ENCODE measurements around the gene ROPN1B.

ROPN1B gene

DNA sequence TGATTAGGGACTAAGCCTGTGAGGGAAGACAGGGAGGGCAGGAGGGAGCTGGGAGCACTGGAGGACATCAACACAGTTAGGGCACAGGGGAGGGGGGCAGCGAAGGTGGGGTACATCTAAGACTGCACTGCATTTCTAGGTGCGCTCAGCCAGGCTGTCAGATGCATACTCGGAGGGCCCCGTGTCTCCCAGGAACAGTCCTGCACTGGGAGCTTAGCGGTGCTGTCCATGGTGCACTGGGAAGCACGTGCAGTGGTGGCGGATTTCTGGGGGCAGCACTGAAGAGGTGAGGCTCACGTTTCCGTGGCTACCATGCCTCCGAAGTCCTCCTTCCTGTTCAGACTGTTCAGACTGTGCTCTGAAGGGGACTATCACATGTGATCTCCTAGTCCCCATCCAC is 54.4 kb downstream of the ROPN1B start:
- DNase-seq (no peak), ATAC-seq (replicated peaks) (no peak)
- Mint-ChIP-seq H3K4me1 (peaks cover 5 to 16% of the 10 kb centered on the region in 2 donors), H3K9me3 (peaks cover 8 to 10% of the 10 kb centered on the region in 2 donors), H3K36me3 (peaks cover 53 to 71% of the 10 kb centered on the region in 2 donors), H3K4me3 (no peak overlapping the region), H3K27ac (no peak overlapping the region), H3K27me3 (no peaks in the 10 kb centered on the region)

DNA sequence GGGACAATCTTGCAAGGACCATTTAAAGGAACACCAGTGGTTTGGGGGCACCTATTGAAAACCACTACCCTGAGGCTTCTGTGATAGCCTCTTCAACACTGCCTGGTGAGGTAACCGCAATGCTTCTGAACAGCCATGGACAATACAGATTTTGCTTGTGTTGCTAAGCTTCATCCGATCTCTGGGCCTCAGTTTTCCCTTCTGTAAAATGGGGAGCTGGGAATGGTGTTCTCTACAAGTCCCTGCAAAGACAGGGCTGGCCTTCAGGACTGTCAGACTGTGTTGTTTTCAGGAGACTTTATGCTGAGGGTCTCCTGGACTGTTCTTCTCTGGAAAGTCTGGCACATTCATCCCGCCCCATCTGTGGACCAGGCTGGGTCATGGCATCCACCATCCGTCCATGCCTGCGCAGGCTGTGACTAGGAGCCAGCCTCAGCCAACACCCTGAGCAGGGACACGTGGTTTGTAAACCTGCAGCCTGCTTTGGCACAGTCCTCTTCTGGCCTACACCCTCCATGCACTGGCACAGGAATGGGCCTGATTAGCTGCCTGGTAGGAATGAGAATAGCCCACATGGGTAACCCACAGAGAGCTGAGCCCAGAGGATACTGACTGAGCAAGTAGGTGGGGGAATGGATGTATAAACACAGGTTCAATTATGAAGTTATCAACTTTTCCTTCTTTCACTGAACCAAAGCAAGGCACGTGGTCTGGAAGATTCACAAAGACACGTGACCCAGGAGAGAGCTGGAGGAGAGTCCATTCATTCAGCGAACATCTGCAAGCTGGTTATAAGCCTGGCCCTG is 55.3 kb downstream of the ROPN1B start:
- ATAC-seq (replicated peaks): no peak
- no peak for DNase-seq
- H3K4me3 Mint-ChIP-seq: no peak overlapping the region
- H3K27me3 Mint-ChIP-seq: no peaks in the 10 kb centered on the region
- peaks cover 5 to 16% of the 10 kb centered on the region in 2 donors for H3K4me1 Mint-ChIP-seq
- H3K9me3 Mint-ChIP-seq: peaks cover 8 to 10% of the 10 kb centered on the region in 2 donors
- peaks cover 59 to 71% of the 10 kb centered on the region in 2 donors for H3K36me3 Mint-ChIP-seq
- no peak overlapping the region for H3K27ac Mint-ChIP-seq

DNA sequence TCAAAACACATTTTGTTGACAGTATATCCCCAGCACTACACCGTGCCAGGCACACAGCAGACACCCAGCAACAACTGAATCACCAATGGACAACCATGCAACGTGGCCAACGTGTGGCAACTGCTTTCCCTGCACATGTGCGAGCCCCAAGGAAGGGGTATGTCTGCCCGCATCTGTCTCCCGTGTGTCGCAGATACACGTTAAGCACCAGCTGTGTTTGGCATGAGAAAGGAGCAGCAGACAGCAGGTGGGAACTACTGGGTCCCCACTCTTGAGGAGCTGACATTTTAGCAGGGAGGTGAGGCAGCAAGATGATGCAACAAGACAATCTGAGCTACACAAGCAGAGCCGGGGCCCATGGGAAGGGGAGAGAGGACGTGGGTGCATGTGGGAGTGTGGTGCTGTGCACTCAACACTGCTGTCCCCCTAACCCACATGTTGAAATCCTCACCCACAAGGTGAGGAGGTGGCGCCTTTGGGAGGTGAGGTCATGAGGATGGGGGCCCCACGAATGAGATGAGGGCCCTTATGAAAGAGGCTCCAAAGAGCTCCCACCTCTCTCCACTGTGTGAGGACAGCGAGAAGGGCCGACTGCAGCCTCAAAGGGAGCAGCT is 56.2 kb downstream of the ROPN1B start:
- H3K9me3 Mint-ChIP-seq: peaks cover 10 to 12% of the 10 kb centered on the region in 2 donors
- H3K27me3 Mint-ChIP-seq: no peaks in the 10 kb centered on the region
- no peak overlapping the region for H3K4me3 Mint-ChIP-seq
- peaks cover 61 to 73% of the 10 kb centered on the region in 2 donors for H3K36me3 Mint-ChIP-seq
- no peak overlapping the region for H3K27ac Mint-ChIP-seq
- DNase-seq: no peak
- no peak for ATAC-seq (replicated peaks)
- H3K4me1 Mint-ChIP-seq: peaks cover 5 to 16% of the 10 kb centered on the region in 2 donors

DNA sequence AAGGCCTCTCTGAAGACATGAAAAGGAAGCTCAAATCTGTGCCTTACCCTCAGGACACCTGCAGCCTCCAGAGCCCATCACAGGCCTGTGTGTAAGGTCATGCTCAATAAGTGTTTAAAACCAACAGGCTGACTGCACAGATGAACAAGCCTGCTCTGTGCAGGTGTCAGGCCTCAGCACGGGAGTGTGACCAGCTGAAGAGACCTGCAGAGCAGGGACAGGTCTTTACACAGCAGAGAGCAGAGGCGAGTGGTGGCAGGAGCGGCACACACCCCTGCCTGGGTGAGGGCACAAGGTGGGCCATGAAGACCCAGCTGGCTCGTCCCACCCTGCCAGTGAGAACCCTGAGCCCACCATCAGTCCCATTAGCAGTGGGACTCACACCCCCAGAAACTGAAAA is 56.9 kb downstream of the ROPN1B start:
- H3K27ac Mint-ChIP-seq: no peak overlapping the region
- peak in 1 of 2 donors; percentile 46 for ATAC-seq (replicated peaks)
- H3K36me3 Mint-ChIP-seq: peaks cover 56 to 74% of the 10 kb centered on the region in 2 donors

DNA sequence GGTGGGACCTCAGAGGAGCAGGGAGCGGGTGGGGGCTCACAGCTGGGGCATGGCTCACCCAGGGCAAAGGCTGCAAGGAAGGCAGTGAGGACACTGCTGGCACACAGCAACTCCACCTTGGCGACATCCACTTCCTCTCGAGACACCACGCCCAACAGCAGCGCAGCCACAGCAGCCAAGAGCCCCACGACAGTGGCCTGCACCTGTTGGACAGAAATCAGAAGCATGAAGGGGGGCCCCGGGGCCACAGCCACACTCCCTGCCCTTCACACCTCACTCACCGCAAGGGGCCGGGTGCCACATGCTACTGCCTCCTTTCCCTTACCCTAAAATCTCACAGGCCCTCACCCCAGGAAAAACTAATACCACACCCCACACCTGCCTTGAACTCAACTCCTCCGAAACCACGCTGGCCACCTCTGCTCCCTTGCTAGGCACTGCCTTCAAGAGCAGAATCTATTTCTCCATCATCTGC is 57.3 kb downstream of the ROPN1B start:
- H3K27ac Mint-ChIP-seq: no peak overlapping the region
- H3K27me3 Mint-ChIP-seq: no peaks in the 10 kb centered on the region
- ATAC-seq (replicated peaks) (no peak), DNase-seq (no peak)
- peaks cover 5 to 16% of the 10 kb centered on the region in 2 donors for H3K4me1 Mint-ChIP-seq
- H3K4me3 Mint-ChIP-seq: no peak overlapping the region
- peaks cover 10 to 12% of the 10 kb centered on the region in 2 donors for H3K9me3 Mint-ChIP-seq
- peaks cover 53 to 71% of the 10 kb centered on the region in 2 donors for H3K36me3 Mint-ChIP-seq

More for the DNA sequence above, 56.9 kb downstream of the ROPN1B start:
- Mint-ChIP-seq H3K4me3 (no peak overlapping the region), H3K9me3 (peaks cover 10 to 12% of the 10 kb centered on the region in 2 donors), H3K27me3 (no peaks in the 10 kb centered on the region), H3K4me1 (peaks cover 5 to 16% of the 10 kb centered on the region in 2 donors)
- no peak for DNase-seq

DNA sequence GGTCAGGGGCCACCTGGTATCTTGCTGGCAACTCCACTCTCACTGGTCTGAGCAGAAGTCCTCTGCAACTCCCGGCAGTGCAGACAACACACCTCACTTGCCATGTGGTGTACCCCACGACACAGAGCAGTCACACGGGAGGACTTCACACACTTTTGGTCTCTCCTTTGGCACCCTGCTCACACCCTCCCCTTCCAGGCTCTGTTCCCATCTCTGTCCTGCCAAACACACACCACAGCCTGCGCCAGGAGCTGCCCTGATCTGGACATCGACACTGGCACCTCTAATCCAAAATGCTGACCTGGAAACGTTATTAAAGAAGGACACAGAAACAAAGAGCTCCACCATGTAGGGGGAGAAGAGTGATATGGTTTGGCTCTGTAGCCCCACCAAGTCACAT is 57.8 kb downstream of the ROPN1B start:
- DNase-seq (no peak), ATAC-seq (replicated peaks) (no peak)
- Mint-ChIP-seq H3K36me3 (peaks cover 56 to 73% of the 10 kb centered on the region in 2 donors), H3K9me3 (peaks cover 10 to 12% of the 10 kb centered on the region in 2 donors), H3K4me1 (peaks cover 6 to 16% of the 10 kb centered on the region in 2 donors), H3K4me3 (no peak overlapping the region), H3K27me3 (no peaks in the 10 kb centered on the region), H3K27ac (no peak overlapping the region)

DNA sequence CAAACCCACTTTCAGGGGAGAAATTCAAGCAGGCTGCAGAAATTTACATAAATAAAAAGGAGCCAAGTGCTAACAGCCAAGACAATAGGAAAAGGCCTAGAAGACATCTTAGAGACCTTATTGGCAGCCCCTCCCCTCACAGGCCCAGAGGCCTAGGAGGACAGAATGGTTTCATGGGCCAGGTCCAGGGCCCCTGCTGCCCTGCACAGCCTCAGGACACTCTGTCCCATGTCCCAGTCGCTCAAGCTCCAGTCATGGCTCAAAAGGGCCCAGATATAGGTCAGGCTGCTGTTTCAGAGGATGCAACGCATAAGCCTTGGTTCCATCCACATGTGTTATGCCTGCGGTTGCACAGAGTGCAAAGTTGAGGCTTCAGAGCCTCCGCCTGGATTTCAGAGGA is 59.1 kb downstream of the ROPN1B start:
- H3K27ac Mint-ChIP-seq: no peak overlapping the region
- no peak for DNase-seq
- H3K27me3 Mint-ChIP-seq: no peaks in the 10 kb centered on the region
- H3K36me3 Mint-ChIP-seq: peaks cover 61 to 74% of the 10 kb centered on the region in 2 donors
- no peak overlapping the region for H3K4me3 Mint-ChIP-seq
- peaks cover 9 to 16% of the 10 kb centered on the region in 2 donors for H3K4me1 Mint-ChIP-seq
- ATAC-seq (replicated peaks): no peak
- H3K9me3 Mint-ChIP-seq: peaks cover 10 to 12% of the 10 kb centered on the region in 2 donors

DNA sequence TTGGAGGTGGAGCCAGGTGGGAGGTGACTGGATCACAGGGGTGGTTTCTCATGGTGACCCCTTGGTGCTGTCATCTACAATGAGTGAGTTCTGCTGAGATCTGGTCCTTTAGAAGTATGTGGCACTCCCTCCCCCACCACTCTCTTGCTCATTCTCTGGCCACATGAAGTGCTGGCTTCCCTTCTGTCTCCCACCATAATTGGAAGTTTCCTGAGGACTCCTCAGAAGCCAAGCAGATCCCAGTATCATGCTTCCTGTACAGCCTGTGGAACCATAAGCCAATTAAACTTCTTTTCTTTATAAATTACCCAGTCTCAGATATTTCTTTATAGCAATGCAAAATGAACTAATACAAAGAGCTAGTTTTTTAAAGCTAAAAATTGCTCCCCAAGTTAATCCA is 60.3 kb downstream of the ROPN1B start:
- no peak overlapping the region for H3K27ac Mint-ChIP-seq
- no peaks in the 10 kb centered on the region for H3K27me3 Mint-ChIP-seq
- peaks cover 64 to 79% of the 10 kb centered on the region in 2 donors for H3K36me3 Mint-ChIP-seq
- H3K9me3 Mint-ChIP-seq: peaks cover 10 to 12% of the 10 kb centered on the region in 2 donors
- ATAC-seq (replicated peaks) (no peak), DNase-seq (no peak)
- H3K4me1 Mint-ChIP-seq: peaks cover 9 to 16% of the 10 kb centered on the region in 2 donors
- H3K4me3 Mint-ChIP-seq: no peak overlapping the region

DNA sequence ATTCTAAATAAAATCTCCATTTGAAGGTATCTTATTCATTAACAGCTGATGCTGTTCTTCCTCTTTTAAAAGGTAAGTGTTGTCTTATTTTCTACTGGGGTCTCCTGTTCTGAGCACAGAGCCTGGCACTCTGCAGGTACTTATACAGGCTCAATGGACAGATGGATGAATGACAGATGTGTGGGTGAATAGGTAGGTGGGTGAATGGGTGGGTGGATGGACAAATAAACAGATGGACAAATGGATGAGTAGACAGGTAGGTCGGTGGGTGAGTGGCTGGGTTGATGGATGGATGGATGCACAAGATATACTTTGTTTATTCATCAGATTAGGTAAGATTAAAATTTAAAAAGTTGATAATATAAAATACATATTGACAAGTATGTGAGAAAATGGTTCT is 61.5 kb downstream of the ROPN1B start:
- no peak for DNase-seq
- H3K9me3 Mint-ChIP-seq: peaks cover 10 to 12% of the 10 kb centered on the region in 2 donors
- H3K36me3 Mint-ChIP-seq: peaks cover 62 to 77% of the 10 kb centered on the region in 2 donors
- H3K4me1 Mint-ChIP-seq: peaks cover 9 to 20% of the 10 kb centered on the region in 2 donors
- no peaks in the 10 kb centered on the region for H3K27me3 Mint-ChIP-seq
- no peak overlapping the region for H3K27ac Mint-ChIP-seq
- no peak overlapping the region for H3K4me3 Mint-ChIP-seq
- no peak for ATAC-seq (replicated peaks)

DNA sequence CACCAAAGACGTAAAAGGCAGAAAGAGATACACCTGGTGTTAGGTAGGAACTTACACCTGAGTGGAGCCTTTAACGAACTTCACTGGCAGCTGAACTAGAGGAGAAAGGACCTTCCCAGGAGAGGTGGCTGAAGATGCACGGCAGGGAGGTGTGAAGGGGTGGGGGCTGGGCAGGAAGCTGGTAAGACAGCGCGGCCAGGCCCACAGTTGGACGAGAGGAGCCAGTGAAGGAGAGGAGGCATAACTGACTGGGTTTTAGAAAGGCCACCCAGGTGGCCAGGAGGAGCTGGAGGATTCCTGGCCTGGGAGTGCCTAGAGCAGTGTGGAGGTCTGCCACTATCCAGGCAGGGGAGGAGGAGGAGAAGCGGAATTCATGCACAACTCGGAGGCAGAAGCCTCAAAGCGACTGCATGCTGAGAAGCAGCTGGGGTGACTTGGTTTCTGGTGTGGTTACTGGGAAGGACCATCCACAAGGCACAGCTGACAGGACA is 63.0 kb downstream of the ROPN1B start:
- H3K4me3 Mint-ChIP-seq: no peak overlapping the region
- no peak for ATAC-seq (replicated peaks)
- H3K27me3 Mint-ChIP-seq: no peaks in the 10 kb centered on the region
- H3K27ac Mint-ChIP-seq: no peak overlapping the region
- peaks cover 10 to 12% of the 10 kb centered on the region in 2 donors for H3K9me3 Mint-ChIP-seq
- H3K4me1 Mint-ChIP-seq: peaks cover 4 to 5% of the 10 kb centered on the region in 2 donors
- no peak for DNase-seq
- H3K36me3 Mint-ChIP-seq: peaks cover 49 to 71% of the 10 kb centered on the region in 2 donors

All from stimulated activated naive B cell treated with anti-CD40 and anti-IgM and Interleukin-4, amounts not matched to agents 10 μg/mL and 1 μg/mL and 100 μg/mL, for 72 hours (primary cell).